ENCODE measurements around the gene CATSPERE. TPM values are rescaled to one million over a fixed set of nuclear protein-coding genes. Genes with fewer than 3 reads are reported as not detected.
"Not testable (repeated sequence)": the region's sequence is repeated elsewhere in the genome, so short reads cannot be mapped to it uniquely, and the experiment has no call there.

CATSPERE gene
- total RNA-seq, 1 donor from 2014 or later = 1.8 TPM

GRCh38 chr1:244448279-244449036, 12.6 kb upstream of the CATSPERE start:
- DNase-seq (ENCODE audit: low read depth) = no peak

GRCh38 chr1:244449936-244450508, 11.1 kb upstream of the CATSPERE start:
- DNase-seq (ENCODE audit: low read depth) = no peak

GRCh38 chr1:244450597-244451538, 10.2 kb upstream of the CATSPERE start:
- peak; percentile 32 for DNase-seq (ENCODE audit: low read depth)

GRCh38 chr1:244451539-244451950, 9.5 kb upstream of the CATSPERE start, which contains the start of gene ADSS2:
TSS of gene ADSS2 (minus strand) at chr1:244451909. CDS start at chr1:244451817, 92 bp downstream.
- no peak for DNase-seq (ENCODE audit: low read depth)

GRCh38 chr1:244451951-244452795, 8.9 kb upstream of the CATSPERE start:
- DNase-seq (ENCODE audit: low read depth) = peak; percentile 96

- no peak for DNase-seq (ENCODE audit: low read depth)
Measured at GRCh38 chr1:244454412-244454811, 6.7 kb upstream of the CATSPERE start.

GRCh38 chr1:244456586-244456985, 4.5 kb upstream of the CATSPERE start:
- no peak for DNase-seq (ENCODE audit: low read depth)

- no peak for DNase-seq (ENCODE audit: low read depth)
Measured at GRCh38 chr1:244458781-244459180, 2.3 kb upstream of the CATSPERE start.

- no peak for DNase-seq (ENCODE audit: low read depth)
Measured at GRCh38 chr1:244460197-244460596, 876 bp upstream of the CATSPERE start.

- DNase-seq (ENCODE audit: low read depth) = no peak
Measured at GRCh38 chr1:244466724-244467123, 5.7 kb downstream of the CATSPERE start.

- DNase-seq (ENCODE audit: low read depth) = no peak
Measured at GRCh38 chr1:244473059-244473605, 12.1 kb downstream of the CATSPERE start.

GRCh38 chr1:244484971-244485370, 23.9 kb downstream of the CATSPERE start:
- DNase-seq (ENCODE audit: low read depth) = not testable (repeated sequence)

- no peak for DNase-seq (ENCODE audit: low read depth)
Measured at GRCh38 chr1:244494653-244495052, 33.6 kb downstream of the CATSPERE start.

- no peak for DNase-seq (ENCODE audit: low read depth)
Measured at GRCh38 chr1:244496186-244496585, 35.1 kb downstream of the CATSPERE start.

- DNase-seq (ENCODE audit: low read depth) = no peak
Measured at GRCh38 chr1:244497805-244498204, 36.7 kb downstream of the CATSPERE start.

GRCh38 chr1:244499484-244499883, 38.4 kb downstream of the CATSPERE start:
- DNase-seq (ENCODE audit: low read depth) = not testable (repeated sequence)

GRCh38 chr1:244500515-244500914, 39.4 kb downstream of the CATSPERE start:
- DNase-seq (ENCODE audit: low read depth) = not testable (repeated sequence)

GRCh38 chr1:244502630-244503029, 41.6 kb downstream of the CATSPERE start:
- no peak for DNase-seq (ENCODE audit: low read depth)

- DNase-seq (ENCODE audit: low read depth) = no peak
Measured at GRCh38 chr1:244513493-244513892, 52.4 kb downstream of the CATSPERE start.

- DNase-seq (ENCODE audit: low read depth) = no peak
Measured at GRCh38 chr1:244515680-244516079, 54.6 kb downstream of the CATSPERE start.

- DNase-seq (ENCODE audit: low read depth) = no peak
Measured at GRCh38 chr1:244536316-244536715, 75.2 kb downstream of the CATSPERE start.

Data from renal cortical epithelial cell (primary cell).